Activated T-cell treated with anti-CD3 and anti-CD28 coated beads, Interleukin-2, amount 50 U/mL, for 4 hours (primary cell): ENCODE data around the gene CKMT2. TPM values are rescaled to one million over a fixed set of nuclear protein-coding genes. Genes with fewer than 3 reads are reported as not detected.

ENCODE experiments used
- ATAC-seq, 2 donors: fragments of 200-7000 bp; cut with Tn5 transposase; one replicate each; pipeline ENCODE4 v1.10.0; 2021
- DNase-seq: peaks from one replicate; pipeline ENCODE4 v3.0.0-alpha.2; 2020
- H3K27me3 Mint-ChIP-seq: one replicate; pipeline ENCODE4 v1.8.0; 2021; ENCODE audit warnings: low read depth, mixed read lengths
- H3K36me3 Mint-ChIP-seq: one replicate; pipeline ENCODE4 v1.8.0; 2022; ENCODE audit warnings: mixed read lengths; ENCODE audit not compliant: insufficient read depth
- H3K4me1 Mint-ChIP-seq: one replicate; pipeline ENCODE4 v1.8.0; 2021; ENCODE audit warnings: low read depth, mixed read lengths
- H3K4me3 Mint-ChIP-seq: one replicate; pipeline ENCODE4 v1.8.0; 2021; ENCODE audit warnings: mild to moderate bottlenecking, moderate library complexity, mixed read lengths
- H3K9me3 Mint-ChIP-seq: one replicate; pipeline ENCODE4 v1.8.0; 2021; ENCODE audit warnings: mixed read lengths
- total RNA-seq, 3 donors: library from RNA; stranded (reverse); gene quantifications; one replicate each; pipeline ENCODE4 v1.2.1, GENCODE V29; 2021

Gene CKMT2
- total RNA-seq, 3 donors from 2014 or later, result not detected

GRCh38 chr5:81232464-81233079 is 550 bp upstream of the CKMT2 start:
- H3K4me3 Mint-ChIP-seq, result no peak overlapping the region
- ATAC-seq, result no peak
- H3K9me3 Mint-ChIP-seq, result no peaks in the 10 kb centered on the region

GRCh38 chr5:81234299-81234698 is 1.2 kb downstream of the CKMT2 start:
- no peaks in the 10 kb centered on the region for H3K36me3 Mint-ChIP-seq

More at GRCh38 chr5:81232464-81233079, 550 bp upstream of the CKMT2 start:
- H3K36me3 Mint-ChIP-seq, result no peaks in the 10 kb centered on the region
- no peaks in the 10 kb centered on the region for H3K27me3 Mint-ChIP-seq
- peaks cover 16% of the 10 kb centered on the region for H3K4me1 Mint-ChIP-seq
- no peak for DNase-seq

GRCh38 chr5:81234801-81235200 is 1.7 kb downstream of the CKMT2 start:
- Mint-ChIP-seq H3K4me1 (peaks cover 16% of the 10 kb centered on the region), H3K36me3 (no peaks in the 10 kb centered on the region), H3K27me3 (no peaks in the 10 kb centered on the region), H3K9me3 (no peaks in the 10 kb centered on the region), H3K4me3 (no peak overlapping the region)
- ATAC-seq (peak in 1 of 2 donors; percentile 14), DNase-seq (no peak)

More at GRCh38 chr5:81234299-81234698, 1.2 kb downstream of the CKMT2 start:
- Mint-ChIP-seq H3K27me3 (no peaks in the 10 kb centered on the region), H3K4me1 (peaks cover 16% of the 10 kb centered on the region), H3K4me3 (no peak overlapping the region), H3K9me3 (no peaks in the 10 kb centered on the region)
- ATAC-seq (no peak), DNase-seq (no peak)

GRCh38 chr5:81235287-81236072 is 2.4 kb downstream of the CKMT2 start:
- no peaks in the 10 kb centered on the region for H3K36me3 Mint-ChIP-seq
- no peaks in the 10 kb centered on the region for H3K9me3 Mint-ChIP-seq
- DNase-seq, result no peak
- H3K27me3 Mint-ChIP-seq, result no peaks in the 10 kb centered on the region
- peaks cover 16% of the 10 kb centered on the region for H3K4me1 Mint-ChIP-seq
- no peak for ATAC-seq
- no peak overlapping the region for H3K4me3 Mint-ChIP-seq

GRCh38 chr5:81238460-81238859 is 5.3 kb downstream of the CKMT2 start:
- ATAC-seq, result no peak
- Mint-ChIP-seq H3K27me3 (no peaks in the 10 kb centered on the region), H3K4me1 (peaks cover 13% of the 10 kb centered on the region)

GRCh38 chr5:81239613-81240012 is 6.5 kb downstream of the CKMT2 start:
- H3K4me3 Mint-ChIP-seq, result no peak overlapping the region
- no peaks in the 10 kb centered on the region for H3K27me3 Mint-ChIP-seq
- no peaks in the 10 kb centered on the region for H3K9me3 Mint-ChIP-seq
- ATAC-seq, result no peak
- H3K36me3 Mint-ChIP-seq, result no peaks in the 10 kb centered on the region
- H3K4me1 Mint-ChIP-seq, result peaks cover 6% of the 10 kb centered on the region
- DNase-seq, result no peak

More at GRCh38 chr5:81238460-81238859, 5.3 kb downstream of the CKMT2 start:
- DNase-seq, result no peak
- Mint-ChIP-seq H3K9me3 (no peaks in the 10 kb centered on the region), H3K36me3 (no peaks in the 10 kb centered on the region), H3K4me3 (no peak overlapping the region)

GRCh38 chr5:81241001-81241400 is 7.9 kb downstream of the CKMT2 start:
- H3K4me1 Mint-ChIP-seq, result no peaks in the 10 kb centered on the region
- no peak overlapping the region for H3K4me3 Mint-ChIP-seq
- no peaks in the 10 kb centered on the region for H3K27me3 Mint-ChIP-seq
- DNase-seq, result no peak
- ATAC-seq, result no peak
- peaks cover 3% of the 10 kb centered on the region for H3K36me3 Mint-ChIP-seq
- no peaks in the 10 kb centered on the region for H3K9me3 Mint-ChIP-seq

GRCh38 chr5:81241961-81242648 is 9.0 kb downstream of the CKMT2 start:
- H3K36me3 Mint-ChIP-seq, result peaks cover 3% of the 10 kb centered on the region
- H3K4me3 Mint-ChIP-seq, result no peak overlapping the region
- DNase-seq (no peak), ATAC-seq (no peak)
- H3K4me1 Mint-ChIP-seq, result no peaks in the 10 kb centered on the region
- H3K9me3 Mint-ChIP-seq, result no peaks in the 10 kb centered on the region
- no peaks in the 10 kb centered on the region for H3K27me3 Mint-ChIP-seq

- no peaks in the 10 kb centered on the region for H3K27me3 Mint-ChIP-seq
- no peak for ATAC-seq
- no peak overlapping the region for H3K4me3 Mint-ChIP-seq
- no peaks in the 10 kb centered on the region for H3K9me3 Mint-ChIP-seq
- no peak for DNase-seq
- H3K4me1 Mint-ChIP-seq, result no peaks in the 10 kb centered on the region
- peaks cover 3% of the 10 kb centered on the region for H3K36me3 Mint-ChIP-seq
Measured at GRCh38 chr5:81242906-81243436, 9.8 kb downstream of the CKMT2 start.

GRCh38 chr5:81244451-81244850 is 11.3 kb downstream of the CKMT2 start:
- Mint-ChIP-seq H3K36me3 (peaks cover 3% of the 10 kb centered on the region), H3K4me3 (no peak overlapping the region), H3K27me3 (no peaks in the 10 kb centered on the region), H3K4me1 (no peaks in the 10 kb centered on the region), H3K9me3 (no peaks in the 10 kb centered on the region)
- ATAC-seq, result no peak
- DNase-seq, result no peak

- H3K27me3 Mint-ChIP-seq, result no peaks in the 10 kb centered on the region
- H3K4me3 Mint-ChIP-seq, result no peak overlapping the region
- no peak for DNase-seq
- H3K36me3 Mint-ChIP-seq, result peaks cover 9% of the 10 kb centered on the region
- no peak for ATAC-seq
- H3K4me1 Mint-ChIP-seq, result no peaks in the 10 kb centered on the region
- no peaks in the 10 kb centered on the region for H3K9me3 Mint-ChIP-seq
Measured at GRCh38 chr5:81245871-81246235, 12.7 kb downstream of the CKMT2 start.

- Mint-ChIP-seq H3K27me3 (no peaks in the 10 kb centered on the region), H3K9me3 (no peaks in the 10 kb centered on the region), H3K36me3 (peaks cover 11% of the 10 kb centered on the region), H3K4me1 (no peaks in the 10 kb centered on the region), H3K4me3 (no peak overlapping the region)
- ATAC-seq, result no peak
- DNase-seq, result no peak
Measured at GRCh38 chr5:81246697-81247096, 13.6 kb downstream of the CKMT2 start.

- H3K4me3 Mint-ChIP-seq, result no peak overlapping the region
- no peaks in the 10 kb centered on the region for H3K9me3 Mint-ChIP-seq
- DNase-seq, result no peak
- H3K36me3 Mint-ChIP-seq, result peaks cover 11% of the 10 kb centered on the region
- no peak for ATAC-seq
- H3K4me1 Mint-ChIP-seq, result no peaks in the 10 kb centered on the region
- H3K27me3 Mint-ChIP-seq, result no peaks in the 10 kb centered on the region
Measured at GRCh38 chr5:81247441-81247972, 14.4 kb downstream of the CKMT2 start.

GRCh38 chr5:81249240-81249639 is 16.1 kb downstream of the CKMT2 start:
- Mint-ChIP-seq H3K36me3 (peaks cover 11% of the 10 kb centered on the region), H3K4me3 (no peak overlapping the region), H3K4me1 (no peaks in the 10 kb centered on the region), H3K9me3 (no peaks in the 10 kb centered on the region), H3K27me3 (no peaks in the 10 kb centered on the region)
- ATAC-seq (no peak), DNase-seq (no peak)
